ENCODE data around the gene JHY.

JHY gene

GRCh38 chr11:122852074-122852795, 30.3 kb upstream of the JHY start:
- Histone ChIP-seq H3K4me3 (ENCODE audit: low read length, poor library complexity, severe bottlenecking) (no peak overlapping the region), H2AFZ (ENCODE audit: low read length) (peak overlapping the region; percentile 40), H4K20me1 (ENCODE audit: insufficient read depth, low read length, poor library complexity, severe bottlenecking) (no peaks in the 10 kb centered on the region), H3F3A (ENCODE audit: low read depth) (peaks cover 3% of the 10 kb centered on the region; the same call in 1 of the 2 replicates), H3K79me2 (ENCODE audit: insufficient read depth, low read length) (no peaks in the 10 kb centered on the region), H3K9me2 (replicated peaks; ENCODE audit: low read depth, low read length) (no peaks in the 10 kb centered on the region), H3K9ac (ENCODE audit: low read depth, low read length, poor library complexity, severe bottlenecking) (peak overlapping the region; percentile 43), H3K4me1 (ENCODE audit: insufficient read depth, low read length, poor library complexity, severe bottlenecking) (peaks cover 54% of the 10 kb centered on the region), H3K4me2 (ENCODE audit: low read depth, low read length, poor library complexity, severe bottlenecking) (no peak overlapping the region), H3K27me3 (ENCODE audit: insufficient read depth, low read length, poor library complexity, severe bottlenecking) (no peaks in the 10 kb centered on the region), H3K36me3 (ENCODE audit: insufficient read depth, low read length) (no peaks in the 10 kb centered on the region), H3K9me3 (ENCODE audit: insufficient read depth, low read depth, low read length) (no peaks in the 10 kb centered on the region)
- TF ChIP-seq EZH2phosphoT487 (IDR thresholded peaks at IDR 0.05; ENCODE audit: borderline replicate concordance) = no peak
- no peak for TF ChIP-seq CTCF (conservative IDR thresholded peaks at IDR 0.05; ENCODE audit: low read length)

GRCh38 chr11:122852796-122853160, 29.8 kb upstream of the JHY start:
- TF ChIP-seq EZH2phosphoT487 (IDR thresholded peaks at IDR 0.05; ENCODE audit: borderline replicate concordance) = no peak
- no peak for TF ChIP-seq CTCF (conservative IDR thresholded peaks at IDR 0.05; ENCODE audit: low read length)
- H3K9me2 ChIP-seq (replicated peaks; ENCODE audit: low read depth, low read length) = no peaks in the 10 kb centered on the region
- H3K36me3 ChIP-seq (ENCODE audit: insufficient read depth, low read length) = no peaks in the 10 kb centered on the region
- H3K4me3 ChIP-seq (ENCODE audit: low read length, poor library complexity, severe bottlenecking) = no peak overlapping the region
- H4K20me1 ChIP-seq (ENCODE audit: insufficient read depth, low read length, poor library complexity, severe bottlenecking) = no peaks in the 10 kb centered on the region
- no peaks in the 10 kb centered on the region for H3K27me3 ChIP-seq (ENCODE audit: insufficient read depth, low read length, poor library complexity, severe bottlenecking)
- no peaks in the 10 kb centered on the region for H3K79me2 ChIP-seq (ENCODE audit: insufficient read depth, low read length)
- H3K9me3 ChIP-seq (ENCODE audit: insufficient read depth, low read depth, low read length) = no peaks in the 10 kb centered on the region
- no peak overlapping the region for H3K4me2 ChIP-seq (ENCODE audit: low read depth, low read length, poor library complexity, severe bottlenecking)
- peaks cover 3% of the 10 kb centered on the region; the same call in 1 of the 2 replicates for H3F3A ChIP-seq (ENCODE audit: low read depth)
- peak overlapping the region; percentile 43 for H3K9ac ChIP-seq (ENCODE audit: low read depth, low read length, poor library complexity, severe bottlenecking)
- H2AFZ ChIP-seq (ENCODE audit: low read length) = peak overlapping the region; percentile 40
- H3K4me1 ChIP-seq (ENCODE audit: insufficient read depth, low read length, poor library complexity, severe bottlenecking) = peaks cover 52% of the 10 kb centered on the region

- no peak overlapping the region for H2AFZ ChIP-seq (ENCODE audit: low read length)
- peaks cover 50% of the 10 kb centered on the region for H3K4me1 ChIP-seq (ENCODE audit: insufficient read depth, low read length, poor library complexity, severe bottlenecking)
- no peak overlapping the region for H3K9ac ChIP-seq (ENCODE audit: low read depth, low read length, poor library complexity, severe bottlenecking)
- no peaks in the 10 kb centered on the region for H3K79me2 ChIP-seq (ENCODE audit: insufficient read depth, low read length)
- peaks cover 3% of the 10 kb centered on the region; the same call in 1 of the 2 replicates for H3F3A ChIP-seq (ENCODE audit: low read depth)
- TF ChIP-seq EZH2phosphoT487 (IDR thresholded peaks at IDR 0.05; ENCODE audit: borderline replicate concordance) = no peak
- no peak for TF ChIP-seq CTCF (conservative IDR thresholded peaks at IDR 0.05; ENCODE audit: low read length)
- no peaks in the 10 kb centered on the region for H3K9me3 ChIP-seq (ENCODE audit: insufficient read depth, low read depth, low read length)
- no peak overlapping the region for H3K4me2 ChIP-seq (ENCODE audit: low read depth, low read length, poor library complexity, severe bottlenecking)
- H3K36me3 ChIP-seq (ENCODE audit: insufficient read depth, low read length) = no peaks in the 10 kb centered on the region
- H3K9me2 ChIP-seq (replicated peaks; ENCODE audit: low read depth, low read length) = no peaks in the 10 kb centered on the region
- no peaks in the 10 kb centered on the region for H4K20me1 ChIP-seq (ENCODE audit: insufficient read depth, low read length, poor library complexity, severe bottlenecking)
- no peak overlapping the region for H3K4me3 ChIP-seq (ENCODE audit: low read length, poor library complexity, severe bottlenecking)
- H3K27me3 ChIP-seq (ENCODE audit: insufficient read depth, low read length, poor library complexity, severe bottlenecking) = no peaks in the 10 kb centered on the region
Observed at GRCh38 chr11:122853261-122853660, 29.3 kb upstream of the JHY start.
